RKO (cell line): ENCODE measurements around the gene EMD.
"Not testable (repeated sequence)": the region's sequence is repeated elsewhere in the genome, so short reads cannot be mapped to it uniquely, and the experiment has no call there.

ENCODE experiments used
- DNase-seq: peaks from one replicate; pipeline ENCODE4 v3.0.0-alpha.2; 2016; ENCODE audit warnings: low spot score

EMD gene

GRCh38 chrX:154396363-154396762, 17.3 kb downstream of the EMD start:
- DNase-seq = not testable (repeated sequence)

GRCh38 chrX:154396973-154397887, 18.1 kb downstream of the EMD start:
- peak; percentile 76 for DNase-seq

GRCh38 chrX:154397888-154398667, 19.0 kb downstream of the EMD start, which contains the start of gene RPL10:
RPL10 (plus strand) TSS chrX:154398377; CDS start chrX:154398520, 143 bp downstream.
- peak; percentile 96 for DNase-seq

GRCh38 chrX:154398668-154399526, 19.8 kb downstream of the EMD start:
- peak; percentile 80 for DNase-seq

GRCh38 chrX:154399527-154400368, 20.7 kb downstream of the EMD start:
- no peak for DNase-seq

GRCh38 chrX:154400369-154400817, 21.3 kb downstream of the EMD start:
- not testable (repeated sequence) for DNase-seq

- peak; percentile 49 for DNase-seq
These were observed 22.1 kb downstream of the EMD start for GRCh38 chrX:154401045-154401799.

- DNase-seq = no peak
These were observed 23.0 kb downstream of the EMD start for GRCh38 chrX:154401918-154402621.

GRCh38 chrX:154402622-154403127, 23.6 kb downstream of the EMD start:
- no peak for DNase-seq

GRCh38 chrX:154403192-154403591, 24.1 kb downstream of the EMD start:
- DNase-seq = no peak

GRCh38 chrX:154403858-154404257, 24.8 kb downstream of the EMD start:
- no peak for DNase-seq

- no peak for DNase-seq
These were observed 25.6 kb downstream of the EMD start for GRCh38 chrX:154404625-154405192.

GRCh38 chrX:154408659-154409221, 29.6 kb downstream of the EMD start:
- DNase-seq = no peak

GRCh38 chrX:154409222-154409871, 30.3 kb downstream of the EMD start, which contains the start of gene DNASE1L1:
DNASE1L1 (minus strand) TSS chrX:154409254; CDS start chrX:154405568, 3,686 bp downstream.
- peak; percentile 91 for DNase-seq

- DNase-seq = peak; percentile 56
These were observed 32.9 kb downstream of the EMD start for GRCh38 chrX:154411981-154412340.

- no peak for DNase-seq
These were observed 33.4 kb downstream of the EMD start for GRCh38 chrX:154412468-154412867.

- no peak for DNase-seq
These were observed 34.0 kb downstream of the EMD start for GRCh38 chrX:154413142-154413541.

GRCh38 chrX:154417157-154417556, 38.1 kb downstream of the EMD start:
- DNase-seq = no peak
